Neural cell (in vitro differentiated cells): ENCODE measurements around the gene KLC1. TPM values are rescaled to one million over a fixed set of nuclear protein-coding genes. Genes with fewer than 3 reads are reported as not detected.
"Not testable (repeated sequence)": the region's sequence is repeated elsewhere in the genome, so short reads cannot be mapped to it uniquely, and the experiment has no call there.

Experiments used
- H2AFZ ChIP-seq: fragments of 200-600, 300-800 bp; sonication (generic), shearing (Covaris generic); 2 replicates; pipeline ENCODE4 v1.6.0; 2014; ENCODE audit warnings: low read depth, mild to moderate bottlenecking, antibody characterized with exemption, low read length, moderate library complexity
- H3F3A ChIP-seq: fragments of 200-600 bp; shearing (Covaris generic); 2 replicates; pipeline ENCODE4 v1.6.1; 2016; ENCODE audit warnings: mild to moderate bottlenecking, moderate library complexity, mixed read lengths, antibody characterized with exemption, low read length; ENCODE audit not compliant: insufficient read depth, poor library complexity, severe bottlenecking
- H3K27ac ChIP-seq: fragments of 200-600, 300-800 bp; sonication (generic), shearing (Covaris generic); 2 replicates; pipeline ENCODE4 v1.5.1; 2014; ENCODE audit warnings: mild to moderate bottlenecking, low read length, moderate library complexity
- H3K27me3 ChIP-seq: fragments of 300-800, 200-600 bp; sonication (generic), shearing (Covaris generic); 2 replicates; pipeline ENCODE4 v1.6.0; 2014; ENCODE audit warnings: mild to moderate bottlenecking, low read depth, low read length, moderate library complexity; ENCODE audit not compliant: insufficient read depth
- H3K36me3 ChIP-seq: fragments of 300-800, 200-600 bp; sonication (generic), shearing (Covaris generic); 2 replicates; pipeline ENCODE4 v1.5.1; 2014; ENCODE audit warnings: mild to moderate bottlenecking, antibody characterized with exemption, low read length, moderate library complexity; ENCODE audit not compliant: insufficient read depth
- H3K4me2 ChIP-seq: fragments of 300-800, 200-600 bp; sonication (generic), shearing (Covaris generic); 2 replicates; pipeline ENCODE4 v1.6.0; 2014; ENCODE audit warnings: mild to moderate bottlenecking, low read length
- H3K4me3 ChIP-seq: fragments of 300-800, 200-600 bp; sonication (generic), shearing (Covaris generic); 2 replicates; pipeline ENCODE4 v1.5.1; 2014; ENCODE audit warnings: mild to moderate bottlenecking, low read length, moderate library complexity
- H3K79me2 ChIP-seq: fragments of 200-600 bp; shearing (Covaris generic); replicated peaks from 2 replicates; pipeline ENCODE4 v1.6.0; 2014; ENCODE audit warnings: mild to moderate bottlenecking, low read length, moderate library complexity; ENCODE audit not compliant: insufficient read depth
- H3K9ac ChIP-seq: fragments of 300-800, 200-600 bp; sonication (generic), shearing (Covaris generic); 2 replicates; pipeline ENCODE4 v1.6.1; 2016; ENCODE audit warnings: mild to moderate bottlenecking, low read length, mixed read lengths
- H3K9me2 ChIP-seq: fragments of 200-600 bp; shearing (Covaris generic); 2 replicates; pipeline ENCODE4 v1.6.1; 2016; ENCODE audit warnings: mild to moderate bottlenecking, low read length, mixed read lengths; ENCODE audit not compliant: insufficient read depth
- H3K9me3 ChIP-seq: fragments of 200-600, 300-800 bp; sonication (generic), shearing (Covaris generic); 2 replicates; pipeline ENCODE4 v1.6.1; 2016; ENCODE audit warnings: mild to moderate bottlenecking, mixed run types, low read length, moderate library complexity, mixed read lengths
- H4K20me1 ChIP-seq: fragments of 200-600 bp; shearing (Covaris generic); 2 replicates; pipeline ENCODE4 v1.6.1; 2016; ENCODE audit warnings: mild to moderate bottlenecking, mixed run types; ENCODE audit not compliant: insufficient read depth
- CTCF ChIP-seq: fragments of 450-650 bp; IDR thresholded peaks from 2 replicates; pipeline ENCODE4 v1.5.1; 2014; ENCODE audit warnings: antibody characterized with exemption, mild to moderate bottlenecking, moderate library complexity; ENCODE audit not compliant: poor library complexity, severe bottlenecking
- EP300 ChIP-seq: fragments of 450-650 bp; conservative IDR thresholded peaks from 2 replicates; pipeline ENCODE4 v1.6.1; 2014; ENCODE audit warnings: antibody characterized with exemption, mild to moderate bottlenecking, moderate library complexity; ENCODE audit not compliant: poor library complexity, severe bottlenecking
- EZH2 ChIP-seq: fragments of 200-600, 300-800 bp; shearing (Covaris generic), sonication (generic); IDR thresholded peaks from 2 replicates; pipeline ENCODE4 v1.6.1; 2014; ENCODE audit warnings: antibody characterized with exemption, low read length, borderline replicate concordance, mild to moderate bottlenecking; ENCODE audit not compliant: insufficient read depth, poor library complexity, severe bottlenecking
- MXI1 ChIP-seq: fragments of 450-650 bp; conservative IDR thresholded peaks from 2 replicates; pipeline ENCODE4 v1.6.1; 2014; ENCODE audit warnings: antibody characterized with exemption, mild to moderate bottlenecking; ENCODE audit not compliant: poor library complexity, severe bottlenecking
- POLR2AphosphoS5 ChIP-seq: IDR thresholded peaks from 2 replicates; pipeline ENCODE4 v1.6.1; 2012
- RAD21 ChIP-seq: fragments of 450-650 bp; conservative IDR thresholded peaks from 2 replicates; pipeline ENCODE4 v1.6.1; 2014; ENCODE audit warnings: antibody characterized with exemption, mild to moderate bottlenecking, moderate library complexity
- SMC3 ChIP-seq: fragments of 450-650 bp; conservative IDR thresholded peaks from 2 replicates; pipeline ENCODE4 v1.6.1; 2014; ENCODE audit warnings: antibody characterized with exemption, mild to moderate bottlenecking, moderate library complexity; ENCODE audit not compliant: poor library complexity
- TAF1 ChIP-seq: IDR thresholded peaks from 2 replicates; pipeline ENCODE4 v1.6.1; 2012; ENCODE audit warnings: low read depth
- polyA plus RNA-seq: library from polyadenylated mRNA; depleted of rRNA; stranded (reverse); fragments of >200 nt; gene quantifications from 2 replicates; pipeline ENCODE4 v1.2.3, GENCODE V29; 2014
- TF ChIP-seq, protein P1 (sequence below): IDR thresholded peaks from 2 replicates; pipeline ENCODE4 v1.6.1; 2012; ENCODE audit warnings: borderline replicate concordance

The KLC1 gene
- polyA plus RNA-seq, 1 donor from 2014 or later = 1,272 TPM

- Histone ChIP-seq H3K36me3 (no peaks in the 10 kb centered on the region), H3K79me2 (no peaks in the 10 kb centered on the region), H3K4me2 (no peak overlapping the region), H3K9me3 (no peaks in the 10 kb centered on the region), H2AFZ (no peak overlapping the region), H3F3A (no peaks in the 10 kb centered on the region), H3K4me3 (no peak overlapping the region), H3K27me3 (no peaks in the 10 kb centered on the region), H4K20me1 (no peaks in the 10 kb centered on the region), H3K9me2 (no peaks in the 10 kb centered on the region), H3K27ac (no peak overlapping the region), H3K9ac (no peak overlapping the region)
- no peak for TF ChIP-seq SMC3
- no peak for TF ChIP-seq CTCF
- no peak for TF ChIP-seq TAF1
- TF ChIP-seq, protein P1, sequence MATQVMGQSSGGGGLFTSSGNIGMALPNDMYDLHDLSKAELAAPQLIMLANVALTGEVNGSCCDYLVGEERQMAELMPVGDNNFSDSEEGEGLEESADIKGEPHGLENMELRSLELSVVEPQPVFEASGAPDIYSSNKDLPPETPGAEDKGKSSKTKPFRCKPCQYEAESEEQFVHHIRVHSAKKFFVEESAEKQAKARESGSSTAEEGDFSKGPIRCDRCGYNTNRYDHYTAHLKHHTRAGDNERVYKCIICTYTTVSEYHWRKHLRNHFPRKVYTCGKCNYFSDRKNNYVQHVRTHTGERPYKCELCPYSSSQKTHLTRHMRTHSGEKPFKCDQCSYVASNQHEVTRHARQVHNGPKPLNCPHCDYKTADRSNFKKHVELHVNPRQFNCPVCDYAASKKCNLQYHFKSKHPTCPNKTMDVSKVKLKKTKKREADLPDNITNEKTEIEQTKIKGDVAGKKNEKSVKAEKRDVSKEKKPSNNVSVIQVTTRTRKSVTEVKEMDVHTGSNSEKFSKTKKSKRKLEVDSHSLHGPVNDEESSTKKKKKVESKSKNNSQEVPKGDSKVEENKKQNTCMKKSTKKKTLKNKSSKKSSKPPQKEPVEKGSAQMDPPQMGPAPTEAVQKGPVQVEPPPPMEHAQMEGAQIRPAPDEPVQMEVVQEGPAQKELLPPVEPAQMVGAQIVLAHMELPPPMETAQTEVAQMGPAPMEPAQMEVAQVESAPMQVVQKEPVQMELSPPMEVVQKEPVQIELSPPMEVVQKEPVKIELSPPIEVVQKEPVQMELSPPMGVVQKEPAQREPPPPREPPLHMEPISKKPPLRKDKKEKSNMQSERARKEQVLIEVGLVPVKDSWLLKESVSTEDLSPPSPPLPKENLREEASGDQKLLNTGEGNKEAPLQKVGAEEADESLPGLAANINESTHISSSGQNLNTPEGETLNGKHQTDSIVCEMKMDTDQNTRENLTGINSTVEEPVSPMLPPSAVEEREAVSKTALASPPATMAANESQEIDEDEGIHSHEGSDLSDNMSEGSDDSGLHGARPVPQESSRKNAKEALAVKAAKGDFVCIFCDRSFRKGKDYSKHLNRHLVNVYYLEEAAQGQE = no peak
- no peak for TF ChIP-seq MXI1
- no peak for TF ChIP-seq EP300
- no peak for TF ChIP-seq EZH2
- no peak for TF ChIP-seq POLR2AphosphoS5
- no peak for TF ChIP-seq RAD21
Measured at GRCh38 chr14:103607822-103608221, 21.2 kb upstream of the KLC1 start.

DNA sequence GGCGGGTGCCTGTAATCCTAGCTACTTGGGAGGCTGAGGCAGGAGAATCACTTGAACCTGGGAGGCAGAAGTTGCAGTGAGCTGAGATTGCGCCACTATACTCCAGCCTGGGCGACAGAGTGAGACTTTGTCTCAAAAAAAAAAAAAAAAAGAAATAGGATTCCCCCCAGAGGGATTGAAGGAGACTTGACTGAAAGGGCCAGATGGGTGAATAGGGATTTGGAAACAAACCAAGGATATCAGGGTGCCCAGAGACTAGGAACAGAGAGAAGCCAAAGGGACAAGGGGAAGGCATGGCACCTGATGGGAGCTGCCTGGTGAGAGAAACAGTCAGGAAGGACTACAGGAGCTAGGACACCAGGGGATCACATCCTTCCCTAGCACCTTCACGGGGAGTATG is 19.9 kb upstream of the KLC1 start:
- H3K4me3 ChIP-seq, H3K27ac ChIP-seq, H4K20me1 ChIP-seq, H3K27me3 ChIP-seq, H2AFZ ChIP-seq, H3K4me2 ChIP-seq, H3F3A ChIP-seq, H3K9ac ChIP-seq, H3K9me3 ChIP-seq, H3K79me2 ChIP-seq, H3K36me3 ChIP-seq, H3K9me2 ChIP-seq: not testable (repeated sequence)

DNA sequence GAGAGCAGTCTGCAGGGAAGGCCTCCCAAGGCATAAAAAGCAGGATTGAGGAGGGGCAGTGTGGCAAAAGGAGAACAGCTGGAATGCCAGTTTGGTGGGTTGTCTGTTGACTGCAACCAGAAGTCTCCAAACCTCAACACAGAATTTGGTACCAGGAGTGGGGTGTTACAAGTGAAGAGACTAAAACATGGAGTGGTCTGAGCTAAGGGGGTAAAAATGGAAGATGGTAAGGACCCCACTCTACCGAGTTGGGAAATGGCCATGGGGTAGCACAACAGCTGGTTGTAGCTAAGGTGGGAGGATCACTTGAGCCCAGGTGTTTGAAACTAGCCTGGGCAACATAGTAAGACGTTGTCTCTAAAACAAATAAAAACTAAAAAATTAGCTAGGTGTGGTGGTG is 17.8 kb upstream of the KLC1 start:
- no peak overlapping the region for H3K4me3 ChIP-seq

More for the DNA sequence above, 17.8 kb upstream of the KLC1 start:
- no peaks in the 10 kb centered on the region for H3K27me3 ChIP-seq
- H3K4me2 ChIP-seq = no peak overlapping the region
- no peaks in the 10 kb centered on the region for H3K9me3 ChIP-seq
- H3K79me2 ChIP-seq = no peaks in the 10 kb centered on the region
- H3K27ac ChIP-seq = no peak overlapping the region
- TF ChIP-seq, protein P1 = no peak
- TF ChIP-seq MXI1 = no peak
- no peak overlapping the region for H2AFZ ChIP-seq
- no peaks in the 10 kb centered on the region for H3F3A ChIP-seq
- H4K20me1 ChIP-seq = no peaks in the 10 kb centered on the region
- no peaks in the 10 kb centered on the region for H3K36me3 ChIP-seq
- no peaks in the 10 kb centered on the region for H3K9me2 ChIP-seq
- no peak overlapping the region for H3K9ac ChIP-seq
